ENCODE results near the gene ERMP1. TPM values are rescaled to one million over a fixed set of nuclear protein-coding genes. Genes with fewer than 3 reads are reported as not detected.

ERMP1 gene
- polyA plus RNA-seq, 1 of the 3 experiments (the other 2 are of a cell fraction), result 5.9 TPM

DNA sequence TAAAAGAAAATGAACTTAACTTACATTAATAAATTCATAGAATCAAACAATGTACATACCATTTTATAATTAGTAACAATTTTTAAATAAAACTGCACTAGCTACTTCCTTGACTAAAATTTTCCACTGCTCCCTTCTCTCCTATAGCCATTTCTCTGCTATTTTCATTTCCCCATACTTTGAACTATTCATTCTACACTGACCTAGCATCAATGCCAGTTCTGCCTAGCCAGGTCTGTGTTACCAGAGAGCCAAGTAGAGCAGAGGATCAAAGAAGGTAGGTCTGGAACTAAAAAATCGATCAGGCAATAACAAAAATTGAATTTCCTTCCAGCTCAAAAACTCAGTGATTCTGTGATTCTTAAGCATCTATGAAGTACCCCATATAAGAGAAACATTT is 84.5 kb downstream of the ERMP1 start:
- DNase-seq, result no peak
- H2AFZ ChIP-seq (ENCODE audit: low read depth), result no peak overlapping the region
- 96% methylated on average over 1 of the region's 1 CpG for WGBS (ENCODE audit: low lambda C conversion rate)
- H3K36me3 ChIP-seq (replicated peaks in 1 of 2; ENCODE audit: control insufficient read depth in 1 of 2, insufficient read depth in 2 of 2, low read length in 1 of 2), result peaks cover 79 to 87% of the 10 kb centered on the region in 2 experiments
- no peak overlapping the region for H3K27ac ChIP-seq (ENCODE audit: low read depth in 2 of 2, low read length in 1 of 2)
- H3K27me3 ChIP-seq (ENCODE audit: insufficient read depth), result no peaks in the 10 kb centered on the region
- H3K9me2 ChIP-seq, result no peaks in the 10 kb centered on the region
- no peak overlapping the region for H3K4me3 ChIP-seq (ENCODE audit: low read depth in 2 of 2, low read length in 1 of 2)
- no peaks in the 10 kb centered on the region for H4K20me1 ChIP-seq (ENCODE audit: insufficient read depth)
- no peaks in the 10 kb centered on the region; the same call in 1 of the 2 replicates for H3K9me3 ChIP-seq
- no peaks in the 10 kb centered on the region; a peak in 1 of 4 replicates for H3K4me1 ChIP-seq (ENCODE audit: control insufficient read depth in 1 of 2, insufficient read depth in 2 of 2, low read depth in 1 of 2, low read length in 1 of 2)
- no peak overlapping the region for H3K4me2 ChIP-seq
- H3K79me2 ChIP-seq (ENCODE audit: insufficient read depth), result no peaks in the 10 kb centered on the region; the same call in none of the 2 replicates
- peaks cover 6% of the 10 kb centered on the region for H3F3A ChIP-seq (replicated peaks; ENCODE audit: insufficient read depth)
- no peak for TF ChIP-seq RCOR1 (IDR thresholded peaks at IDR 0.05; ENCODE audit: low read length)
- no peak for TF ChIP-seq GABPA (IDR thresholded peaks at IDR 0.05; ENCODE audit: low read depth)
- no peak for TF ChIP-seq FOXJ3 (CRISPR knock-in tag; IDR thresholded peaks at IDR 0.05)
- no peak for TF ChIP-seq FOSL2 (IDR thresholded peaks at IDR 0.05; ENCODE audit: borderline replicate concordance, low read depth)
- no peak for TF ChIP-seq YY1 (IDR thresholded peaks at IDR 0.05; ENCODE audit: low read depth)
- no peak for TF ChIP-seq NFIC (IDR thresholded peaks at IDR 0.05; ENCODE audit: borderline replicate concordance)
- TF ChIP-seq MEF2A (IDR thresholded peaks at IDR 0.05; ENCODE audit: borderline replicate concordance, low read depth), result no peak
- TF ChIP-seq ELF1 (IDR thresholded peaks at IDR 0.05), result no peak
- TF ChIP-seq TAF1 (IDR thresholded peaks at IDR 0.05; ENCODE audit: borderline replicate concordance, low read depth, low read length), result no peak
- no peak for TF ChIP-seq MXI1 (IDR thresholded peaks at IDR 0.05; ENCODE audit: low read depth, low read length)
- no peak for TF ChIP-seq RXRA (IDR thresholded peaks at IDR 0.05; ENCODE audit: borderline replicate concordance, low read depth)
- TF ChIP-seq, protein P1, sequence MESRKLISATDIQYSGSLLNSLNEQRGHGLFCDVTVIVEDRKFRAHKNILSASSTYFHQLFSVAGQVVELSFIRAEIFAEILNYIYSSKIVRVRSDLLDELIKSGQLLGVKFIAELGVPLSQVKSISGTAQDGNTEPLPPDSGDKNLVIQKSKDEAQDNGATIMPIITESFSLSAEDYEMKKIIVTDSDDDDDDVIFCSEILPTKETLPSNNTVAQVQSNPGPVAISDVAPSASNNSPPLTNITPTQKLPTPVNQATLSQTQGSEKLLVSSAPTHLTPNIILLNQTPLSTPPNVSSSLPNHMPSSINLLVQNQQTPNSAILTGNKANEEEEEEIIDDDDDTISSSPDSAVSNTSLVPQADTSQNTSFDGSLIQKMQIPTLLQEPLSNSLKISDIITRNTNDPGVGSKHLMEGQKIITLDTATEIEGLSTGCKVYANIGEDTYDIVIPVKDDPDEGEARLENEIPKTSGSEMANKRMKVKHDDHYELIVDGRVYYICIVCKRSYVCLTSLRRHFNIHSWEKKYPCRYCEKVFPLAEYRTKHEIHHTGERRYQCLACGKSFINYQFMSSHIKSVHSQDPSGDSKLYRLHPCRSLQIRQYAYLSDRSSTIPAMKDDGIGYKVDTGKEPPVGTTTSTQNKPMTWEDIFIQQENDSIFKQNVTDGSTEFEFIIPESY (IDR thresholded peaks at IDR 0.05; ENCODE audit: borderline replicate concordance, low read depth), result no peak
- no peak for TF ChIP-seq NRF1 (IDR thresholded peaks at IDR 0.05; ENCODE audit: low read depth, low read length)
- TF ChIP-seq RFX5 (IDR thresholded peaks at IDR 0.05; ENCODE audit: low read length), result no peak
- TF ChIP-seq, protein P2, sequence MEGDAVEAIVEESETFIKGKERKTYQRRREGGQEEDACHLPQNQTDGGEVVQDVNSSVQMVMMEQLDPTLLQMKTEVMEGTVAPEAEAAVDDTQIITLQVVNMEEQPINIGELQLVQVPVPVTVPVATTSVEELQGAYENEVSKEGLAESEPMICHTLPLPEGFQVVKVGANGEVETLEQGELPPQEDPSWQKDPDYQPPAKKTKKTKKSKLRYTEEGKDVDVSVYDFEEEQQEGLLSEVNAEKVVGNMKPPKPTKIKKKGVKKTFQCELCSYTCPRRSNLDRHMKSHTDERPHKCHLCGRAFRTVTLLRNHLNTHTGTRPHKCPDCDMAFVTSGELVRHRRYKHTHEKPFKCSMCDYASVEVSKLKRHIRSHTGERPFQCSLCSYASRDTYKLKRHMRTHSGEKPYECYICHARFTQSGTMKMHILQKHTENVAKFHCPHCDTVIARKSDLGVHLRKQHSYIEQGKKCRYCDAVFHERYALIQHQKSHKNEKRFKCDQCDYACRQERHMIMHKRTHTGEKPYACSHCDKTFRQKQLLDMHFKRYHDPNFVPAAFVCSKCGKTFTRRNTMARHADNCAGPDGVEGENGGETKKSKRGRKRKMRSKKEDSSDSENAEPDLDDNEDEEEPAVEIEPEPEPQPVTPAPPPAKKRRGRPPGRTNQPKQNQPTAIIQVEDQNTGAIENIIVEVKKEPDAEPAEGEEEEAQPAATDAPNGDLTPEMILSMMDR (IDR thresholded peaks at IDR 0.05), result no peak
- no peak for TF ChIP-seq CHD2 (IDR thresholded peaks at IDR 0.05; ENCODE audit: low read length, partially characterized antibody)
- no peak for TF ChIP-seq FOXM1 (IDR thresholded peaks at IDR 0.05; ENCODE audit: low read depth)
- CTCF ChIA-PET, result interaction anchor here (0.6 to 1.7 kb wide), 3 partner anchors 15 to 47 kb away, joined by 3 read pairs; no protein-coding TSS in a partner anchor
- no peak overlapping the region for H3K9ac ChIP-seq
- POLR2A ChIA-PET, result interaction anchor here (0.6 kb wide), 1 partner anchor 218 kb away, joined by 3 read pairs; no protein-coding TSS in a partner anchor
